CD4-positive, alpha-beta T cell treated with Interleukin-10 for 1 hour (primary cell): Measurements from ENCODE around the gene VAX1.

Experiments used
- DNase-seq: peaks from one replicate; pipeline ENCODE4 v3.0.0-alpha.2; 2020

Gene VAX1

GRCh38 chr10:117163954-117164548 is 26.0 kb upstream of the VAX1 start:
- no peak for DNase-seq

DNA sequence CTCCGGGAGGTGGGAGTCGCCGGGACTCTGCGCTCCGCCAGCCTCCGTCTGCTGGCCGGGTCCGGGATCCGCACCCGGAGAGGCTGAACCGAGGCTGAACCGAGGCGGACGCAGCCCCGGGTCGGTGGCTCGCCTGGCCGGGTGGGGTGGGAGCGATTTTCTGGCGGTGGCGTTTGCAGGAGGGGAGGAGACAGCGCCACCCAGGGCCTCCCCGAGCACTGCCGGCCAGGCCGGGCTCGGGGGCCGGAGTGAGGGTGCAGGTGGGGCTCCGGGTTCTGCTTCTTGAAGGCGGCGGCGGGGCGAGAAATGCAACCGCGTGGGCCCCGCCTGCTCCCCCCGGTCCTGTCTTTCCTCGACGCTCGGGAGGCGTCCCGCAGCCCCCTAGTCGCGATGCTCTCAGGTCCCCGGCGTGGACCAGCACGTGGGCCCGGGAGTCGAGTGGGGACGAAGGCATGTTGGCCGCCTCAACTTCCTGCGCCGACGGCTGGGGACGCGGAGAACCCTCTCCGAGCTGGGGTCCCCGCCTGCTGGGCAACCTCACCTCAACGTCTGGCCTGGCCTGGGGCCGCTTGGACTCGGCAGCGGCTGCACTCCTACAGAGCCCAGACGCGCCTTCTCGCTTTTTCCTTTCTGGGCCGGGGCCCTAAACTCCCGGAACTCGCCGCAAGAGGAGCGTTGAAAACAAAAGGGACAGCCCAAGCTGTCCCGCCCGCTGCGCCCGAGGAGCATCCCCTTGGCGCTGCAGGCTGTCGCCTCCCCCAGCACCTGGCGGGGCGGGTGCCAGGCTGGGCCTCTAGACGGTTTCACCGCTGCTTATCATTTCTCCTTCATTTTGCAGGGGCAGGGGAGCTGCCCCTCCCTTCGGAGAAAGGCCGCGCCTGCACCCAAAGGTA is 25.2 kb upstream of the VAX1 start:
- no peak for DNase-seq

GRCh38 chr10:117162093-117163060 is 24.3 kb upstream of the VAX1 start:
- DNase-seq = no peak

GRCh38 chr10:117161386-117162033 is 23.4 kb upstream of the VAX1 start:
- DNase-seq = no peak

GRCh38 chr10:117160567-117160966 is 22.5 kb upstream of the VAX1 start:
- DNase-seq = no peak

- no peak for DNase-seq
Measured at GRCh38 chr10:117159390-117159789, 21.3 kb upstream of the VAX1 start.

DNA sequence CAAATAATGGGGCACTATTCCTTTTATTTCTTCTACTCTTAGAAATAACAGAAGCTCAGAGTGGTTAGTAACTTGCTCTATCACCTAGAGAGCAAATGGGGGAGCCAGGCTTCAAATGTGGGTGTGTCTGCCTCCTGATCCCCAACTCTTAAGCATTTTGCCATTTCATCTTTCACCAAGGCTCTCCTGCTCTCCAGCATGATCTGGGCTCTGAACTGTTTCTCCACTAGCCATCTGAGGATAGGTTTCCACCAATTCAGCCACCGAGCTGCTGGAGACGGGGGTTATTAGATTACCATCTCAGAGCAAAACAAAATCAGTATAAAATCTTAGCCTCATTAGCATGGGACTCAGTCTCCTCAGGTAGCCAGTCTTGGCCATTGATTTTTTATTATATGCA is 20.2 kb upstream of the VAX1 start:
- DNase-seq = no peak

GRCh38 chr10:117152668-117153067 is 14.6 kb upstream of the VAX1 start:
- DNase-seq = no peak

DNA sequence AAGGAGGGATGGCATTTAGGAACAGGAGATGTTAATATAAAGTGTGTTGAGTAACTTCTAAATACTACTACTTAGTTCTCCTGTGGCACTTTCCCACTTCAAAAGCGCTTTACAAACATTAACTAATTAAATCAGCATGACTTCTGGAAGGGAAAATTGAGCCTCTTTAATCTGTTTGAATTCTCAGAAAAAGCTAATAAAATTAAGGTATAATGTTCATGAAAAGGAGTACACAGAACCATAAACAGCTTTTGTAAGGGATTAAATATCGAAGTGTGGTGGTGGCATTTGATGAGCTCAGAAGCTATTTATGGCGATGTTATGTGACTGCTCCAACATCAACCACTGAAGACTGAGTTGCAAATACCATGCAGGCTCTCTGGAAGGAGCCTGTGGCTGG is 10.2 kb upstream of the VAX1 start:
- no peak for DNase-seq

GRCh38 chr10:117145019-117145418 is 6.9 kb upstream of the VAX1 start:
- DNase-seq = no peak

DNA sequence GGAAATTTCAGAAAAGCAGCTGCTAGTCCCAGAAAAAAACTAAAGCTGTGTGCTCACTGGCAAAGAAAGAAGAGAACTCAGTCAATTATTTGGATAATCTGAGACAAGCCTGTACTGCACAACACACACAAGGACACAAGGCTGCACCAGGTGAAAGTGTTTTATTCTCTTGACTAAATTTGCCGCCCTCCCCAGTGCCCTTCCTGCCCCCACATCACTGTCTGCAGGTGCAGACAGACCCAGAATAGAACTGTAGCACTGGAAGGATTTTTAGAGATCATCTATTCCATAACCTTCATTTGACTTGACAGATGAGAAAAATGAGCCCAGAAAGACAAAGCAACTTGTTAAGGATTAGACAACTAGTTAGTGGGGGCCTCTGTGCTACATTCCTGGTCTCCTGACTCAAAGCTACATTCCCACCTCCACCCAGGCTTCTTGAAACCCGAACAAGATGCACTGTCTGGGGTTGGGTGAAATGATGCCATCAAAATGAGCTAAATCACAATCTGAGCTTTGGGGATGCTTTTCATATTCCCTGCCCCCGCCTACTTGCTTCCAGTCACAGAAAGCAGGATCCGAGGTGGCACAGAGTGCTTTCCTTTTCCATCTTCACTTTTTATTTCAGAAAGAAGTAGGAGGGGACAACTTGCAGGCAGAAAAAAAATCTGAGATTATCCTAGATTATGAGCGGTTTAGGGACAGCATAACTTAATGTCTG is 5.2 kb upstream of the VAX1 start:
- DNase-seq = no peak

GRCh38 chr10:117140525-117140902 is 2.4 kb upstream of the VAX1 start:
- DNase-seq = no peak

- no peak for DNase-seq
Measured at GRCh38 chr10:117139581-117140524, 1.8 kb upstream of the VAX1 start.

GRCh38 chr10:117138838-117139580 is 939 bp upstream of the VAX1 start:
- DNase-seq = no peak

GRCh38 chr10:117137031-117137910 is 799 bp downstream of the VAX1 start:
- no peak for DNase-seq

DNA sequence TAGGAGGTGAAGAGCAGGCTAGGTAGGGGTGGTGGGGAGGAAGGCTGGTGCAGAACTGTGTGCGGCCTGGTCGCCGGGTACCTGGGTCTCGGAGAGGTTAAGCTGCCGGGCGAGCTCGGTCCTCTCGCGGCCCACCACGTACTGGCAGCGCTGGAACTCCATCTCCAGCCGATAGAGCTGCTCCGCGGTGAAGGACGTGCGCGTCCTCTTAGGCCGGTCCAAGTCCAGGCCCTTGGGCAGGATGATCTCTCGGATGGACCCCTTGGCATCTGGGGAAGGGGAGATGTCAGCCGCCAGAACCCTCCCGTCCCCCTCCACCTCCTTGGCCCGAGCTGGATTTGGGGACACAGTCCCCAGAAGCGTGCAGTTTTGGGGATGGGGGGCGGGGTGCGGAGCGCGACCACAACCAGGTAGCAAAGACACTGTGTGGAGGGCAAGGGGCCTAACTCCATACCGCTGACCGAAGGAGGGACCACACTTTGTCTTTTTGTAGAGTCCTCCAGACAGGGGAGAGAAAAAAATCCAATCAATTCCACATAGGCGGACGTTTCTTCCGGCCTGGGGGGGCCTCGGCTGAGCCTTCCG is 1.6 kb downstream of the VAX1 start:
- no peak for DNase-seq

DNA sequence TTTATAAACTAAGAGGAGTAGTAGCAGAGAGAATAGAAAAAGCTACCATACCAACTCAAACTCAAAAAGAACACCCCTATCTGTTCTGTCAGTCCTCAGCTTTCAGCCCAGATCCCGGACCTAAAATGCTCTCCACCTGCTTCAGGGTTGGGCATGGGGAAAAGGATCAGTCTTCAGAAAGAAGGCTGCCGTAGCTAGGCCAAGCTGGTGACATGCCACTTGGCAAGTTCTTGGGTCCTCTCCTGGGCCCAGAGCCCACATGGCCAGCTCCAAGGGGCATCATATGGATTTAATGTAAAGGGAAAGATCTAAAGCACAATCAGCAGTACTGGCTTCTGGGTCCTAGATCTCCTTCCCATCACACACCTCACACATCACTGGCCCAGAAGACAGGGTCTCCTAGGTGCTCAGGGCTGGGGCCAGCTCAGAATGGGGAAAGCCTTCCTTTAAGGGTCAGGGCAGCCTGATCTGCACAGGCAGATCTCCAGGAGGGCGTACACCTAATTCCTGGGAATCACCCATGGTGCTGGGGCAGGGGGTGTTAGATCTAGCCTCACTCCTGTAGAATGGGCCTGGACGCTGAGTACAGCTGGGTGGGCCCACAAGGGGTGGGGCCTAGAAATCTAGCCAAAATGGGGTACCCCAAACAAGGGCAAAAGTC is 2.5 kb downstream of the VAX1 start:
- no peak for DNase-seq

DNA sequence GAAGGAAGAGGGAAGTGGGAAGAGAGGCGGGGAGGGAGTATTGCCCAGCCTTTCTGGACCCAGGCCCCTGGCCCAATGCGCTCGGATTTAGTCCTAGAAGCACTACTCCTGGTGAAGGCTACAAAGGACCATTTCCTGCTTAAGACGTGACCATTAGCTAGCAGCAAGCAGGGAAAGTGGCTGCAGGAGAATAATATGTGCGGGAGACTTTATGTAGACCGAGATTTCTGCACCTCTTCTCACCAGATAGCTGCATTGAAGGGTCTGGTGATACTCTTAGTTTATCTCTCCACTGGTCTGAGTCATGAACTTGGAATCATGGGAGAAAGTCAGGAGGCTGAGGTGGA is 3.1 kb downstream of the VAX1 start:
- DNase-seq = no peak
